Measurements from ENCODE around the gene NIFK.

NIFK gene

DNA sequence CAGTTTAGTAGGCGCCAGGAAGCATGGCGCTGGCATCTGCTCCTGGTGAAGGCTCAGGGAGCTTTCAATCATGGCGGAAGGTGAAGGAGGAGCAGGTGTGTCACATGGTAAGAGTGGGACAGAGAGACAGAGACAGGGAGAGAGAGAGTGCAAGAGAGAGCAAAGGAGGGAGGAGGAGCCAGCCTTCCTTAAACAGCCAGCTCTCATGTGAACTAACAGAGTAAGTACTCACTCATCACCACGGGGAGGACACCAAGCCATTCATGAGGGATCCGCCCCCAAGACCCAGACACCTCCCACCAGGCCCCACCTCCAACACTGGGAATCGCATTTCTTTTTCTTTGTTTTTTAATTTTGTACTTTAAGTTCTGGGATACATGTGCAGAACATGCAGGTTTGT lies 46.6 kb downstream of the NIFK start:
- Mint-ChIP-seq H3K27ac (no peak overlapping the region), H3K4me1 (ENCODE audit: low read depth) (no peaks in the 10 kb centered on the region), H3K36me3 (no peaks in the 10 kb centered on the region), H3K9me3 (ENCODE audit: low read depth) (no peaks in the 10 kb centered on the region), H3K27me3 (no peaks in the 10 kb centered on the region), H3K4me3 (no peak overlapping the region)

DNA sequence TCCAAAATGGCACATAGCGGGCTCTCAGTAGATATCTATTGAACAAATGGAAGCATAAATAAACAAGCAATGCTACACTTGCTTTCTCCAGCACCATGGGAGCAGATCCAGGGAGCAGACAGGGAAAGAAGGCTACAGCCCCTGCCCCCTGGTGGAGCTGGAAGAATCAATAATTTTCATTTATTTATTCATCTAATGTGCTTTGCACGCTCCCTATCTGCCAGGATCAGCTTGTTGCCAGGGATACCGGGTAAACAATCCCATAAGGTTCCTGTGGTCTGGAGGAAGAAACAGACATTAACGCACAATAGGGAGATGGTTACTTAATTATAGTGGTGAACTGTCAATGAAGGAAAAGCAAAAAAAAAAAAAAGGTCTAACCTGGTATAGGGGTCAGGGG lies 47.3 kb downstream of the NIFK start:
- Mint-ChIP-seq H3K36me3 (no peaks in the 10 kb centered on the region), H3K4me1 (ENCODE audit: low read depth) (no peaks in the 10 kb centered on the region), H3K4me3 (no peak overlapping the region), H3K27me3 (no peaks in the 10 kb centered on the region), H3K27ac (no peak overlapping the region), H3K9me3 (ENCODE audit: low read depth) (no peaks in the 10 kb centered on the region)

GRCh38 chr2:121688820-121689219 lies 47.9 kb downstream of the NIFK start:
- H3K27me3 Mint-ChIP-seq: no peaks in the 10 kb centered on the region

GRCh38 chr2:121686902-121687301 lies 49.8 kb downstream of the NIFK start:
- H3K4me1 Mint-ChIP-seq (ENCODE audit: low read depth): no peaks in the 10 kb centered on the region
- peaks cover 6% of the 10 kb centered on the region for H3K36me3 Mint-ChIP-seq
- H3K4me3 Mint-ChIP-seq: no peak overlapping the region
- H3K27ac Mint-ChIP-seq: no peak overlapping the region
- H3K9me3 Mint-ChIP-seq (ENCODE audit: low read depth): peaks cover 10% of the 10 kb centered on the region
- no peaks in the 10 kb centered on the region for H3K27me3 Mint-ChIP-seq

More at GRCh38 chr2:121688820-121689219, 47.9 kb downstream of the NIFK start:
- H3K27ac Mint-ChIP-seq: no peak overlapping the region
- H3K4me3 Mint-ChIP-seq: no peak overlapping the region
- peaks cover 3% of the 10 kb centered on the region for H3K36me3 Mint-ChIP-seq
- peaks cover 5% of the 10 kb centered on the region for H3K9me3 Mint-ChIP-seq (ENCODE audit: low read depth)
- H3K4me1 Mint-ChIP-seq (ENCODE audit: low read depth): no peaks in the 10 kb centered on the region

DNA sequence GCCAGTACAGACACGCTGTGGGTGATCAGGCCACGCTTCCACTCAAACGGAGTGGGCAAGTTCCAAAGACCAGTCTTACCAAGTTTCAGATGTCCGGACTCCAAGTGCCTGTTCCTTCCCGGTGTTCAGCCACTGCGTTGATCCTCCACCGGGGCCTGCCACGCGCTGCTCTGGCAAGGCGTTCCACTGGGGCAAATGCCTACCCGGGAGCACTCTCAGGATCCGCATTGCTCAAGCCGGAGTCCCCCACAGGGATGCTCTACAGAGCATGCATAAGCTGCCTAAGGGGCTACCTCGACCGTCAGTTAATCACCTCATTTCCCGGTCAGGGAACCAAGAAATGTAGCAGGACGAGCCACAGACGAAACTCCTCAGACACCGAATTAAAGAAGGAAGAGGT lies 50.5 kb downstream of the NIFK start:
- Mint-ChIP-seq H3K27ac (no peak overlapping the region), H3K27me3 (no peaks in the 10 kb centered on the region), H3K4me3 (no peak overlapping the region), H3K36me3 (peaks cover 8% of the 10 kb centered on the region), H3K9me3 (ENCODE audit: low read depth) (peaks cover 10% of the 10 kb centered on the region), H3K4me1 (ENCODE audit: low read depth) (no peaks in the 10 kb centered on the region)

DNA sequence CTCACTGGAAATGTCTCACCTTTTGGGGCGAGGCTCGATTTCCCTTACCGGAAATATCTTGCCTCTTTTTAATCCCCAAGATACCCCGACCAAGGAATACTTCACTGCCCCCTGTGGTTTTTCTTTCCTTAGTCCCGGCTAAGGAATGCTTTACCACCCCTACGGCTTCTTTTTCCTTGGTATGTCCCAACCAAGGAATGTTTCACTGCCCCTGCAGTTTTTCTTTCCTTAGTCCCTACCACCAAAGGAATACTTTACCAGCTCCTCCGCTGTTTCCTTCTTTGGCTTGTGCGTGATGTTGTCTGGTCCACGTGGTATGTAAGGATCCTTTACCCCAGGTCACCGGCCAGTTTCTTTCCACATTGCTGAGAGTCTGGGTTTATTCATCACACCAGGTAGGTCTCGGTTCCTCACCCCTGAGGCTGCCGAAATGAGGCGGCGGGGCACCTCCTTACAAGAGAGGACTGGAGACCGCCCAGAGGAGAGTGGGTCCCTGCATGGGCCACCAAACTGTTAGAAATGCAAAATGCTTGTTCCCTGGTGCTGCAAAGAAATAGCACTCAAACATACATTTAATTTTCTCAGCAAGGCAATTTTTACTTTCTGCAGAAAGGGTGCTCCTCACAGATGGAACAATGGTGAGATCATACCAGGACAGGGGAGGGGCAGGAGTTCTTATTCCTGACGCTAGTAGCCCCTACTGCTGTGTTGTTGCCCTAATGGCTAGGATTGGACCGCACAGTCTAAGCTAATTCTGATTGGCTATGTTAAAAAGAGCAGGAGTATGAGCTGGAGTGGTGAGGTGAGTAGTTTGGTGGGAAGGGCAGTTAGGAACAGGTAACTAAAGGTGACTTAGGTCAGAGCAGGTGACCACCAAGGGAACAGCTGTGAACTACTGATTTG lies 54.0 kb downstream of the NIFK start:
- Mint-ChIP-seq H3K4me3 (no peak overlapping the region), H3K9me3 (ENCODE audit: low read depth) (peaks cover 19% of the 10 kb centered on the region), H3K36me3 (peaks cover 11% of the 10 kb centered on the region), H3K27ac (no peak overlapping the region), H3K27me3 (no peaks in the 10 kb centered on the region), H3K4me1 (ENCODE audit: low read depth) (no peaks in the 10 kb centered on the region)

GRCh38 chr2:121677855-121678254 lies 58.8 kb downstream of the NIFK start:
- H3K27me3 Mint-ChIP-seq: no peaks in the 10 kb centered on the region
- peaks cover 12% of the 10 kb centered on the region for H3K36me3 Mint-ChIP-seq
- no peak overlapping the region for H3K27ac Mint-ChIP-seq
- no peak overlapping the region for H3K4me3 Mint-ChIP-seq
- H3K9me3 Mint-ChIP-seq (ENCODE audit: low read depth): peaks cover 27% of the 10 kb centered on the region
- H3K4me1 Mint-ChIP-seq (ENCODE audit: low read depth): no peaks in the 10 kb centered on the region

Data from activated naive CD8-positive, alpha-beta T cell (primary cell).